HG03139 (cell line): ENCODE results near the gene CUTC.
"Not testable (repeated sequence)": the region's sequence is repeated elsewhere in the genome, so short reads cannot be mapped to it uniquely, and the experiment has no call there.

Experiments
- ATAC-seq: cut with Tn5 transposase; IDR thresholded peaks from one replicate; pipeline ENCODE4 v1.9.1; 2021; ENCODE audit not compliant: unreplicated experiment

Gene CUTC

GRCh38 chr10:99742254-99742653 is 10.2 kb downstream of the CUTC start:
- no peak for ATAC-seq

GRCh38 chr10:99742701-99743100 is 10.7 kb downstream of the CUTC start:
- no peak for ATAC-seq

- no peak for ATAC-seq
Measured at GRCh38 chr10:99743841-99744240, 11.8 kb downstream of the CUTC start.

DNA sequence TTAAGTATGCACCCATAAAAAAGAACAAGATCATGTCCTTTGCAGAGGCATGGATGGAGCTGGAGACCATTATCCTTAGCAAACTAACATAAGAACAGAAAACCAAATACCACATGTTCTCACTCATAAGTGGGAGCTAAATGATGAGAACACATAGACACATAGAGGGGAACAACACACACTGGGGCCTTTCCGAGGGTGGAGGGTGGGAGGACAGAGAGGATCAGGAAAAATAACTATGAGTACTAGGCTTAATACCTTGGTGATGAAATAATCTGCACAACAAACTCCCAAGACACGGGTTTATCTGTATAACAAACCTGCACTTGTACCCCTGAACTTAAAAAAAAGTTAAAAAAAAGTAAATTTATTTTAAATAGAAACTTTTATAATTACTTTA is 14.1 kb downstream of the CUTC start:
- ATAC-seq = not testable (repeated sequence)

DNA sequence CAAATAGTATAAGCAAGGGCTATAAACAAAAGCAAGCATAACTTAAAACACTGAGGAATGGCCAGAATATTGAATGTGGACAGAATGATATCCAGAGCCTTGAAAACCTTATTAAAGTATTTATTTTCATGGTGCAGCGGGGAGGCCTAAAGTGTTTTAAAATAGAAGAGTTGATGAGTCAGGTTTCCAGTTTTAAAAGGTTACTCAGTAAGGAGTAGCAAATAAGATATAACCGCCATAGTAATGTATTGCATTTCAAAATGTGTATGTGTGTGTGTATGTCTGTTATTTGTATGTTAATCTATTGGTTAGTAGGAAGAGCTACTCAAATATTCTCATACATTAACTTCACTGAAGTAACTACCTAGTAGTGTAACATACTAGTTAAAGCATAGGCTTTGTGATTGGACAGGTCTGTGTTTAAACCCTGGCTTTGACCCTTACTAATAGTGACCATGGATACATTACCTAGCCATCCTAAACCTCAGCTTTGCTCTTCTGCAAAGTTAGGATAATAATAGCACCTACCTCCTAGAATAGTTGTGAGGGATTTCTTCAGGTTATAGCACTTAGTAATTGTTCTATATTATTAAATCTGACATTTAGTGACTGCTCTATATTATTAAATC is 16.9 kb downstream of the CUTC start:
- ATAC-seq = no peak

DNA sequence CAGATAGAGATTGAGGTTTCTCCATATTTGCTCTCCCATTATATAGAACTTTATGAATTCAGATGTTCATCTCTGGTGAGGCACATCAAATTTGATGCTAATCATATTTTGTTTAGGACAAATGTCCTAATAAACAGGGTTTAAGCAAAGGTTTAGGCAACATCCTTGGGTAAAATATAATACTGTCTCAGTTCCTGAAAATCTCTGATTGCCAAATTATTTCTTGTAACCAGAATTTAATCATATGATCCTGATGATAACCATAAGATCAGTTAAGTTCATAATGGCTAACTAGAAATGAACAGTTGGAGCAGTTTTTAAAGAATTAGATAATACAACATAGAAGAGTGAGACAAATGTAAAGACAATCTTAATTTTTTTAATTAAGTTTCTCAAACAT is 18.6 kb downstream of the CUTC start:
- ATAC-seq = no peak

GRCh38 chr10:99754670-99755069 is 22.6 kb downstream of the CUTC start:
- no peak for ATAC-seq

- no peak for ATAC-seq
Measured at GRCh38 chr10:99756159-99756558, 24.1 kb downstream of the CUTC start.

GRCh38 chr10:99758211-99758891 is 26.3 kb downstream of the CUTC start:
- ATAC-seq = no peak

DNA sequence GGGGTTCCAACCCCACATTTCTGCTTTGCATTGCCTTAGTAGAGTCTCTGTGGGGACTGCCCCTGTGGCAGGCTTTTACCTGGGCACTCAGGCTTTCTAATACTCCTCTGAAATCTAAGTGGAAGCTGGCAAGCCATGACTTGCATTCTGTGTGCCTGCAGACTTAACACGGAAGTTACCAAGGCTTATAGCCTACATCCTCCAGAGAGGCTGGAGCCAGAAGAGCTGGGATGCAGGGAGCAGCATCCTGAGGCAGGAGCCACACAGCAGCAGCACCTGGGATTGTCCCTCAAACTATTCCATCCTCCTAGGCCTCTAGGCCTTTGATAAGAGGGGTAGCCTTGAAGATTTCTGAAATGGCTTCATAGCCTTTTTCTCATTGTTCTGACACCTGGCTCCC is 28.3 kb downstream of the CUTC start:
- ATAC-seq = no peak

DNA sequence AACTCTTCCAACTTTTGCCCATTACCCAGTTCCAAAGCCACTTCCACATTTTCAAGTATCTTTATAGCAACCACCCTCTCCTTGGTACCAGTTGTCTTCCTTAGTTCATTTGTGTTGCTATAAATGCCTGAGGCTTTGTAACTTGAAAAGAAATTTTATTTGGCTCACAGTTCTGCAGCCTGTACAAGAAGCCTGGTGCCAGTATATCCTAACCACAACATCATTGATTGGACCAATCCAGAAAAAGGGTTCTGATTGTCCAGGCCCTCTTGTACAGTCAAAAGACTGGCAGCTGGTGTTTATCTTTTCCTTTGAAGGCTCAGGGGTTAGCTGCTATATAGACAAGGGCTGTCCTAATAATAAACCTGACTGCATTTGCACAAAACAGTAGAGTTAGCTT is 29.3 kb downstream of the CUTC start:
- no peak for ATAC-seq

- no peak for ATAC-seq
Measured at GRCh38 chr10:99765672-99766301, 33.8 kb downstream of the CUTC start.

GRCh38 chr10:99766302-99766681 is 34.3 kb downstream of the CUTC start:
- ATAC-seq = peak; percentile 84

GRCh38 chr10:99767901-99768300 is 35.9 kb downstream of the CUTC start:
- ATAC-seq = no peak

DNA sequence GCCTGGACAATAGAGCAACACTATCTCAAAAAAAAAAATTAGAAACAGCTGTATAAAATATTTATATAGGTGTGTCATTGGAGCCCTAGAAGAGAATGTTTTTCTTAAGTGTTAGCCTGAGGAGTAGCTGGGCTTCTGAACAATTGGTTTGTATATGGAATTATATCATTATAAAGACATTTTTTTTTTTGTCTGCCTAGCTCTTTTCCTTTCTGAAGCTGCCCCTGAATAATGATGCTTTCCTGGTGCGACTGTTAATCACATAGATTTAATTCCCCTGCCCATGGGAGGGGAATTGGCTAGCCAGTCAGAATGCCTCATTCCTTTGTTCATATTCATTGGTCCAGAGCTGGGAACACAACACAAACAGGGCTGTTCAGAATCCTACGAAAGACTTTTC is 36.5 kb downstream of the CUTC start:
- ATAC-seq = no peak

GRCh38 chr10:99769706-99770105 is 37.7 kb downstream of the CUTC start:
- no peak for ATAC-seq

- ATAC-seq = no peak
Measured at GRCh38 chr10:99770408-99771045, 38.5 kb downstream of the CUTC start.

GRCh38 chr10:99775850-99776249 is 43.8 kb downstream of the CUTC start:
- no peak for ATAC-seq

DNA sequence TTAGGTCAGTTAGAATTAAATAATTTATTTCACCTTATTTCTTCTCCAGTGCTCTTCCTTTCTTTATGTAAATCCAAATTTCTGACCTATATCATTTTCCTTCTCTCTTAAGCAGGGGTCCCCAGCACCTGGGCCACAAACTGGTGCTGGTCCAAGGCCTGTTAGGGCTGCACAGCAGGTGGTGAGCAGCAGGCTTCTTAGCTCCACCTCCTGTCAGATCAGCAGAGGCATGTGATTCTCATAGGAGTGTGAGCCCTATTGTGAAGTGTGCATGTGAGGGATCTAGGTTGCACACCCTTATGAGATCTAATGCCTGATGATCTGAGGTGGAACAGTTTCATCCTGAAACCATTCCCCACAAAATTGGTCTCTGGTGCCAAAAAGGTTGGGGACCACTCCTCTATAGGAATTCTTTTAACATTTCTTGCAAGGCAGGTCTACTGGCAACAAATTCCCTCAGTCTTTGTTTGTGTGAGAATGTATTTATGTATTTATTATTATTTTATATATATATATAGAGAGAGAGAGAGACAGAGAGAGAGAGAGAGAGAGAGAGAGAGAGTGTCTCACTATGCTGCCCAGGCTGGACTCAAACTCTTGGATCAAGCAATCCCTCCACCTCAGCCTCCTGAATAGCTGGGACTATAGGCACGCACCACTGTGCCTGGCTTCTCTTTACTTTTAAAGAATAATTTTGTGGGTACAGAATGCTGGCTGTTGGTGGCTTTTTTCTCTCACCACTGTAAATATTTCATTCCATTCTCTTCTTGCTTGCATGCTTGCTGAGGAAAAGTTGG is 46.1 kb downstream of the CUTC start:
- ATAC-seq = no peak

GRCh38 chr10:99779335-99779734 is 47.3 kb downstream of the CUTC start:
- no peak for ATAC-seq

- ATAC-seq = no peak
Measured at GRCh38 chr10:99781734-99782429, 49.8 kb downstream of the CUTC start.
